Psoas muscle (tissue), 8 donors: ENCODE measurements around the gene LGALS3BP. TPM values are rescaled to one million over a fixed set of nuclear protein-coding genes. Genes with fewer than 3 reads are reported as not detected.

ENCODE experiments used
- ATAC-seq, 4 donors: fragments of 200-7000 bp; cut with Tn5 transposase; one replicate each; pipeline ENCODE4 v1.9.1; 2020; ENCODE audit warnings: moderate library complexity in 3 of 4, mild to moderate bottlenecking in 2 of 4
- DNase-seq, 2 donors: peaks; one replicate each; pipeline ENCODE4 v3.0.0-alpha.2; 2020
- H3K27ac ChIP-seq: fragments of 200-600 bp; one replicate; pipeline ENCODE4 v1.8.0; 2022
- H3K27me3 ChIP-seq, 3 donors: fragments of 200-600 bp in 1 of 3; one replicate each; pipeline versions ENCODE4 v1.6.1 to v1.8.0; 2013 to 2022; ENCODE audit warnings: low read length in 2 of 3, mild to moderate bottlenecking in 2 of 3, moderate library complexity in 1 of 3; ENCODE audit not compliant: insufficient read depth in 3 of 3
- H3K36me3 ChIP-seq, 2 donors: fragments of 200-600 bp in 1 of 2; one replicate each; pipeline versions ENCODE4 v1.6.1 to v1.8.0; 2013 to 2022; ENCODE audit warnings: low read depth in 1 of 2, mild to moderate bottlenecking in 1 of 2, moderate library complexity in 1 of 2; ENCODE audit not compliant: insufficient read depth in 1 of 2
- H3K4me1 ChIP-seq: fragments of 200-600 bp; one replicate; pipeline ENCODE4 v1.8.0; 2022
- H3K4me3 ChIP-seq: fragments of 200-600 bp; one replicate; pipeline ENCODE4 v1.8.0; 2022; ENCODE audit warnings: mild to moderate bottlenecking
- H3K9me3 ChIP-seq: fragments of 200-600 bp; one replicate; pipeline ENCODE4 v1.8.0; 2022
- CTCF ChIP-seq: fragments of 200-600 bp; IDR thresholded peaks from one replicate; pipeline ENCODE4 v1.8.0; 2022; ENCODE audit warnings: antibody characterized with exemption
- WGBS, 3 donors: extraction: QIAGEN DNeasy Blood & Tissue Kit; methylation state at CpG; one replicate each; pipeline versions ENCODE4 v1.1.6 to v1.1.7; 2013; 5-methylcytosine and 5-hydroxymethylcytosine counted together
- intact Hi-C, 2 donors: fragments of 100-400 bp; cut with DNase I; formaldehyde crosslinking; loops; one replicate each; pipeline versions ENCODE4 v1.11.0 to v1.14.2; 2022
- polyA plus RNA-seq, 3 donors: library from polyadenylated mRNA; stranded (reverse); fragments of 200-250 nt; gene quantifications; one replicate each; pipeline ENCODE4 v1.2.3, GENCODE V29; 2013
- total RNA-seq, 4 donors: library from RNA; stranded (reverse); fragmentation: NEBNext Ultra II Directional in 2 of 4; extraction: Animal tissue kit (Norgen Biotek cat#: 25700) in 2 of 4; gene quantifications; one replicate each; pipeline versions ENCODE4 v1.2.1 to v1.2.4, GENCODE V29; 2021 to 2023
- donor health status: healthy with polysubstance abuse.
- donor health status: DM: no; HTN: no; CAD: no; lungs with moderate emphysema.
- donor health status: Bipolar disorder and iron deficiency.
- donor health status: healthy.
- donor health status: DM: yes; HTN: yes; CAD: no.
- donor health status: DM: no; HTN: no; CAD: no.
- donor health status: DM: no; HTN: no; CAD: no.
- donor health status: DM: yes; HTN: yes; CAD: no.

The LGALS3BP gene
- total and polyA plus RNA-seq, 7 donors = 8.9 to 35.5 (median 14.9) TPM

- WGBS, 3 donors = 38 to 57% (median 52%) methylated on average over 31 of the region's 31 CpGs
- Histone ChIP-seq H3K9me3 (no peaks in the 10 kb centered on the region), H3K27me3 (peaks cover 0 to 6% (median 2%) of the 10 kb centered on the region in 3 donors), H3K36me3 (no peaks in the 10 kb centered on the region), H3K4me1 (peaks cover 24% of the 10 kb centered on the region), H3K27ac (no peak overlapping the region), H3K4me3 (no peak overlapping the region)
- no peak for TF ChIP-seq CTCF
- intact Hi-C loops = loop anchor here in 1 of 2 donors (5.0 kb wide), 1 partner anchor 53 kb away; no protein-coding TSS in a partner anchor
- DNase-seq = peak in 1 of 2 donors; percentile 53
- ATAC-seq = no peak
These were observed 49.6 kb downstream of the LGALS3BP start for GRCh38 chr17:78929908-78930775.

- TF ChIP-seq CTCF = no peak
- intact Hi-C loops = no loop called here
- ATAC-seq (peak; percentile 31 to 68 (median 48)), DNase-seq (peak; percentile 83 to 88)
- H3K27ac ChIP-seq = peak overlapping the region; percentile 79
- WGBS, 3 donors = 31 to 50% (median 39%) methylated on average over 22 to 33 of the region's 33 CpGs
- H3K9me3 ChIP-seq = no peaks in the 10 kb centered on the region
- peaks cover 0 to 11% (median 2%) of the 10 kb centered on the region in 3 donors for H3K27me3 ChIP-seq
- no peaks in the 10 kb centered on the region for H3K36me3 ChIP-seq
- peaks cover 11% of the 10 kb centered on the region for H3K4me1 ChIP-seq
- peak overlapping the region; percentile 70 for H3K4me3 ChIP-seq
These were observed 53.8 kb downstream of the LGALS3BP start for GRCh38 chr17:78925662-78926555.

GRCh38 chr17:78925234-78925633, 54.5 kb downstream of the LGALS3BP start, which contains the start of gene TIMP2:
Gene TIMP2, minus strand, starts transcription at chr17:78925387. Its CDS starts 299 bp downstream, at chr17:78925088.
- no peaks in the 10 kb centered on the region for H3K9me3 ChIP-seq
- peak within 1 kb of the TSS; percentile 70 for H3K4me3 ChIP-seq
- DNase-seq = peak; percentile 89 to 92
- peak within 1 kb of the TSS; percentile 79 for H3K27ac ChIP-seq
- peaks cover 0 to 11% (median 2%) of the 10 kb centered on the region in 3 donors for H3K27me3 ChIP-seq
- WGBS, 3 donors = 0 to 1% (median 0%) methylated on average over 21 to 52 of the region's 52 CpGs
- peak; percentile 38 to 67 (median 42) for ATAC-seq
- no peaks in the 10 kb centered on the region for H3K36me3 ChIP-seq
- peak; percentile 17 for TF ChIP-seq CTCF
- H3K4me1 ChIP-seq = peaks cover 11% of the 10 kb centered on the region
- intact Hi-C loops = no loop called here

- H3K9me3 ChIP-seq = no peaks in the 10 kb centered on the region
- H3K4me1 ChIP-seq = peaks cover 11% of the 10 kb centered on the region
- DNase-seq (peak; percentile 49 to 66), ATAC-seq (no peak)
- 2 to 6% (median 5%) methylated on average over 24 to 64 of the region's 64 CpGs for WGBS, 3 donors
- peak overlapping the region; percentile 79 for H3K27ac ChIP-seq
- no peaks in the 10 kb centered on the region for H3K36me3 ChIP-seq
- TF ChIP-seq CTCF = no peak
- peak overlapping the region; percentile 70 for H3K4me3 ChIP-seq
- peaks cover 0 to 11% (median 2%) of the 10 kb centered on the region in 3 donors for H3K27me3 ChIP-seq
- intact Hi-C loops = no loop called here
These were observed 55.1 kb downstream of the LGALS3BP start for GRCh38 chr17:78924481-78925151.
